Neural progenitor cell (in vitro differentiated cells): ENCODE measurements around the gene FARSA. TPM values are rescaled to one million over a fixed set of nuclear protein-coding genes. Genes with fewer than 3 reads are reported as not detected.

ENCODE experiments used
- DNase-seq: peaks from one replicate; pipeline ENCODE4 v3.0.0-alpha.2; 2016; ENCODE audit warnings: low spot score
- H2AFZ ChIP-seq: fragments of 200-600 bp; sonication (generic); replicated peaks from 2 replicates; pipeline ENCODE4 v1.6.1; 2016; ENCODE audit warnings: antibody characterized with exemption
- H3F3A ChIP-seq: fragments of 200-600 bp; sonication (generic); 2 replicates; pipeline ENCODE4 v1.6.1; 2016; ENCODE audit warnings: antibody characterized with exemption, low read depth
- H3K27ac ChIP-seq: fragments of 200-600 bp; sonication (generic); 2 replicates; pipeline ENCODE4 v1.5.1; 2016; ENCODE audit warnings: mild to moderate bottlenecking
- H3K27me3 ChIP-seq: fragments of 200-600 bp; sonication (generic); 2 replicates; pipeline ENCODE4 v1.6.1; 2016; ENCODE audit warnings: mild to moderate bottlenecking, moderate library complexity
- H3K36me3 ChIP-seq: fragments of 200-600 bp; sonication (generic); 2 replicates; pipeline ENCODE4 v1.5.1; 2016
- H3K4me1 ChIP-seq: fragments of 200-600 bp; sonication (generic); 2 replicates; pipeline ENCODE4 v1.6.1; 2016; ENCODE audit warnings: mixed run types
- H3K4me2 ChIP-seq: fragments of 200-600 bp; sonication (generic); 2 replicates; pipeline ENCODE4 v1.6.1; 2016
- H3K4me3 ChIP-seq: fragments of 200-600 bp; sonication (generic); 2 replicates; pipeline ENCODE4 v1.5.1; 2016
- H3K79me2 ChIP-seq: fragments of 200-600 bp; sonication (generic); 2 replicates; pipeline ENCODE4 v1.6.1; 2016; ENCODE audit warnings: low read depth
- H3K9ac ChIP-seq: fragments of 200-600 bp; sonication (generic); 2 replicates; pipeline ENCODE4 v1.6.1; 2016
- H3K9me3 ChIP-seq: fragments of 200-600 bp; sonication (generic); 2 replicates; pipeline ENCODE4 v1.5.1; 2016; ENCODE audit warnings: low read depth
- H4K20me1 ChIP-seq: fragments of 200-600 bp; sonication (generic); 2 replicates; pipeline ENCODE4 v1.6.1; 2016; ENCODE audit warnings: low read depth
- H3K27ac Mint-ChIP-seq: 3 replicates; pipeline ENCODE4 v1.8.0; 2021; ENCODE audit warnings: mixed read lengths
- H3K27me3 Mint-ChIP-seq: 2 replicates; pipeline ENCODE4 v1.8.0; 2022; ENCODE audit warnings: low read depth, mild to moderate bottlenecking, inconsistent platforms, moderate library complexity, mixed read lengths; ENCODE audit not compliant: insufficient read depth
- H3K36me3 Mint-ChIP-seq: 3 replicates; pipeline ENCODE4 v1.8.0; 2021; ENCODE audit warnings: mixed read lengths
- H3K4me1 Mint-ChIP-seq: 3 replicates; pipeline ENCODE4 v1.8.0; 2021; ENCODE audit warnings: mixed read lengths
- H3K4me3 Mint-ChIP-seq: 3 replicates; pipeline ENCODE4 v1.8.0; 2021; ENCODE audit warnings: mild to moderate bottlenecking, moderate library complexity, mixed read lengths
- H3K9me3 Mint-ChIP-seq: 3 replicates; pipeline ENCODE4 v1.8.0; 2020; ENCODE audit warnings: mixed read lengths
- EZH2 ChIP-seq: fragments of 200-600 bp; sonication (generic); IDR thresholded peaks from 2 replicates; pipeline ENCODE4 v1.6.1; 2017; ENCODE audit warnings: antibody characterized with exemption, mild to moderate bottlenecking, moderate library complexity
- EZH2phosphoT487 ChIP-seq: fragments of 200-600 bp; sonication (generic); IDR thresholded peaks from 2 replicates; pipeline ENCODE4 v1.6.1; 2017; ENCODE audit warnings: antibody characterized with exemption
- total RNA-seq: library from RNA; depleted of rRNA; stranded (reverse); fragments of >200 nt; gene quantifications from 2 replicates; pipeline ENCODE4 v1.2.3, GENCODE V29; 2015; ENCODE audit warnings: low replicate concordance
- TF ChIP-seq, protein P1 (sequence below): fragments of 200-600 bp; sonication (generic); IDR thresholded peaks from 2 replicates; pipeline ENCODE4 v1.5.1; 2017; ENCODE audit warnings: antibody characterized with exemption, mild to moderate bottlenecking

Gene FARSA
- total RNA-seq, 1 donor from 2014 or later, result 21.4 TPM

DNA sequence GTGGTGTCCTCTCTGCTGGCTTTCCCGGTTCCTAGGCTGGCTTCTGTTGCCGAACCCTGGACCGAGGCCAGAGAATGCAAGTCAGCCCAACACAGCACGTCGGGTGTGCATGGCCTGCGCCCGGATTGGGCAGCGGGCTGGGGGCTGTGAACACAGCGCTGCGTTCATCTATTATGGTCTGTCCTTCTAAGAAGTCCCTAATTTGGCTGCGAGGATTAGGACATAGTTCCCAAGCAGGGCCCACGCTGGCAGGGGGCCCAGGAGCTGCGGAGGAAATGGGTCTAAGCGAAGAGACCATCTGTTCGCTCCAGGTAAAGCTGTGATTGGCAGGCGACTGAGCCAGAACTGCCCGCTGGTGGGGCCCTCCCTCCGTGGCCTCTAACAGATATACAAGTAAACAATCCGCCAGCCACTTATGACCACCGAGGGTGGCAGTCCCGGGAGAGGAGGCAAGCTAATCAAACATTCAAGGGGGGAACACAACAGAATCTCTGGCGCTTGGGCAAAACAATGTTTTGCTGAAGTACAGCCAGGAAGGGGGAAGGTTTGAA, 20.4 kb downstream of the FARSA start:
- no peak overlapping the region for H3K9ac ChIP-seq
- H3K27ac ChIP-seq, result peak overlapping the region; percentile 60
- no peaks in the 10 kb centered on the region for H3K36me3 Mint-ChIP-seq
- H3K9me3 Mint-ChIP-seq, result no peaks in the 10 kb centered on the region
- H4K20me1 ChIP-seq, result no peaks in the 10 kb centered on the region
- peaks cover 4% of the 10 kb centered on the region for H3K27me3 ChIP-seq
- peak overlapping the region; percentile 57 for H3K4me2 ChIP-seq
- H3K4me1 ChIP-seq, result peaks cover 26% of the 10 kb centered on the region
- H3K9me3 ChIP-seq, result no peaks in the 10 kb centered on the region
- peak overlapping the region; percentile 72 for H3K4me3 Mint-ChIP-seq
- no peak overlapping the region for H3K4me3 ChIP-seq
- H3F3A ChIP-seq, result peaks cover 32% of the 10 kb centered on the region
- H3K79me2 ChIP-seq, result no peaks in the 10 kb centered on the region
- TF ChIP-seq EZH2 (no peak), EZH2phosphoT487 (no peak)
- TF ChIP-seq, protein P1, sequence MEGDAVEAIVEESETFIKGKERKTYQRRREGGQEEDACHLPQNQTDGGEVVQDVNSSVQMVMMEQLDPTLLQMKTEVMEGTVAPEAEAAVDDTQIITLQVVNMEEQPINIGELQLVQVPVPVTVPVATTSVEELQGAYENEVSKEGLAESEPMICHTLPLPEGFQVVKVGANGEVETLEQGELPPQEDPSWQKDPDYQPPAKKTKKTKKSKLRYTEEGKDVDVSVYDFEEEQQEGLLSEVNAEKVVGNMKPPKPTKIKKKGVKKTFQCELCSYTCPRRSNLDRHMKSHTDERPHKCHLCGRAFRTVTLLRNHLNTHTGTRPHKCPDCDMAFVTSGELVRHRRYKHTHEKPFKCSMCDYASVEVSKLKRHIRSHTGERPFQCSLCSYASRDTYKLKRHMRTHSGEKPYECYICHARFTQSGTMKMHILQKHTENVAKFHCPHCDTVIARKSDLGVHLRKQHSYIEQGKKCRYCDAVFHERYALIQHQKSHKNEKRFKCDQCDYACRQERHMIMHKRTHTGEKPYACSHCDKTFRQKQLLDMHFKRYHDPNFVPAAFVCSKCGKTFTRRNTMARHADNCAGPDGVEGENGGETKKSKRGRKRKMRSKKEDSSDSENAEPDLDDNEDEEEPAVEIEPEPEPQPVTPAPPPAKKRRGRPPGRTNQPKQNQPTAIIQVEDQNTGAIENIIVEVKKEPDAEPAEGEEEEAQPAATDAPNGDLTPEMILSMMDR, result no peak
- peaks cover 34% of the 10 kb centered on the region for H3K4me1 Mint-ChIP-seq
- H2AFZ ChIP-seq, result peak overlapping the region; percentile 14
- H3K27ac Mint-ChIP-seq, result peak overlapping the region; percentile 96
- peak; percentile 84 for DNase-seq
- no peaks in the 10 kb centered on the region for H3K36me3 ChIP-seq
- H3K27me3 Mint-ChIP-seq, result peaks cover 13% of the 10 kb centered on the region

DNA sequence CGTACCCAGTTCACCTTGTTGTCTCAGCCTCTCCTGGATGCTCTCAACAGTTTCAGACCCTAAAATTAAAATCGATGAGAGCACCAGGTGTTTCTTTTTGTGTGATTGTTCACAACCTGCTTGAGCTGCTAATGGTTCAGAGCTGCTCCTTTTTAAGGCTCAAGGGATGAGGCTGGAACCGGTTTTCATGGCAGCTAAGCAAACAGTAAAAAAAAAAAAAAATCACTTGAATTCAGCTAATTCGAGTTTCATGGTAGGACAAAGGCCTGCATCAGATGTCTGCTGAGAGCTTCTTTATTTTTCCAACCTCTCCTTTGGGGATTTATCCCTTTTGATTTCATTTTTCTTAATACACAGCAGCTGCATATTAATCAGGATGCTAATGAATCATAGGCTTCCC, 20.9 kb downstream of the FARSA start:
- DNase-seq, result peak; percentile 21
- Mint-ChIP-seq H3K27me3 (peaks cover 13% of the 10 kb centered on the region), H3K4me3 (no peak overlapping the region), H3K27ac (peak overlapping the region; percentile 96), H3K36me3 (no peaks in the 10 kb centered on the region), H3K4me1 (peaks cover 34% of the 10 kb centered on the region), H3K9me3 (no peaks in the 10 kb centered on the region)
- H3K9me3 ChIP-seq, result no peaks in the 10 kb centered on the region
- peaks cover 26% of the 10 kb centered on the region for H3K4me1 ChIP-seq
- H3K36me3 ChIP-seq, result no peaks in the 10 kb centered on the region
- peaks cover 32% of the 10 kb centered on the region for H3F3A ChIP-seq
- H4K20me1 ChIP-seq, result no peaks in the 10 kb centered on the region
- no peak overlapping the region for H3K4me3 ChIP-seq
- TF ChIP-seq, protein P1, result no peak
- no peak for TF ChIP-seq EZH2phosphoT487
- TF ChIP-seq EZH2, result no peak
- no peaks in the 10 kb centered on the region for H3K79me2 ChIP-seq
- H3K27me3 ChIP-seq, result no peaks in the 10 kb centered on the region
- peak overlapping the region; percentile 14 for H2AFZ ChIP-seq
- H3K4me2 ChIP-seq, result peak overlapping the region; percentile 57
- peak overlapping the region; percentile 60 for H3K27ac ChIP-seq
- no peak overlapping the region for H3K9ac ChIP-seq

DNA sequence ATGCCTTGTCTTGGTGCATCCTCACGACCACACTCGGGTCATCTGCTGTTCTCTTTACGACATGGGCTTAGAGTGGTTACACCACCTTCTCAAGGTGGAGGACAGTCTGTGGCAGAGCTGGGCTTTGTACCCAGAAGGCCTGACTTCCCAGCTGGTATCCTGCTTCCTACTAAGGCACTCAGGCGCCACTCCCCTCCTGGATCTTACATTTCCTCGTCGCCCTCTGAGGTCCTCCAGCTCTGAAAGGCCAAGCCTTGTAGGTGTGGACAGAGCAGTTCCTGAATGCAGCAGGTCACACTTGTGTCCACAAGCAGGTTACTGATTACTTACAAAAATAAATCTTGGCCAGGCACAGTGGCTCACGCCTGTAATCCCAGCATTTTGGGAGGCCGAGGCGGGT, 26.3 kb downstream of the FARSA start:
- DNase-seq, result no peak
- Histone ChIP-seq H3K4me3 (no peak overlapping the region), H2AFZ (no peak overlapping the region), H3K4me2 (no peak overlapping the region), H3K9ac (no peak overlapping the region), H3F3A (peaks cover 6% of the 10 kb centered on the region), H4K20me1 (no peaks in the 10 kb centered on the region), H3K36me3 (no peaks in the 10 kb centered on the region), H3K4me1 (peaks cover 6% of the 10 kb centered on the region), H3K27me3 (no peaks in the 10 kb centered on the region), H3K79me2 (no peaks in the 10 kb centered on the region), H3K27ac (no peak overlapping the region), H3K9me3 (no peaks in the 10 kb centered on the region)
- H3K4me1 Mint-ChIP-seq, result peaks cover 14% of the 10 kb centered on the region
- no peak overlapping the region for H3K4me3 Mint-ChIP-seq
- H3K27ac Mint-ChIP-seq, result no peak overlapping the region
- H3K9me3 Mint-ChIP-seq, result no peaks in the 10 kb centered on the region
- H3K27me3 Mint-ChIP-seq, result peaks cover 13% of the 10 kb centered on the region
- H3K36me3 Mint-ChIP-seq, result no peaks in the 10 kb centered on the region
- TF ChIP-seq, protein P1, result no peak
- no peak for TF ChIP-seq EZH2phosphoT487
- no peak for TF ChIP-seq EZH2
